ENCODE results near the gene DPP9. TPM values are rescaled to one million over a fixed set of nuclear protein-coding genes. Genes with fewer than 3 reads are reported as not detected.

Gene DPP9
- total and polyA plus RNA-seq, 2 of the 8 experiments (the other 6 are each of a cell fraction or from before 2014, with no cell fraction given) = 11.6 to 40.7 TPM

GRCh38 chr19:4664642-4665041 lies 59.0 kb downstream of the DPP9 start:
- TF ChIP-seq EZH2 (IDR thresholded peaks at IDR 0.05; ENCODE audit: low read depth, low read length, severe bottlenecking) = no peak
- no peak overlapping the region for H2BK15ac ChIP-seq (ENCODE audit: low read length)
- H3K4me1 ChIP-seq (replicated peaks in 1 of 4; ENCODE audit: control insufficient read depth in 3 of 4, insufficient read depth in 4 of 4, low read length in 3 of 4) = no peaks in the 10 kb centered on the region
- DNase-seq (ENCODE audit: low read depth in 1 of 2, low spot score in 2 of 2) = no peak
- no peak overlapping the region for H2BK20ac ChIP-seq (ENCODE audit: low read length)
- no peaks in the 10 kb centered on the region for H3K27me3 ChIP-seq (replicated peaks in 1 of 4; ENCODE audit: control insufficient read depth in 3 of 4, extremely low read depth in 1 of 4, insufficient read depth in 3 of 4, low read length in 3 of 4)
- POLR2A ChIA-PET (ENCODE audit: partially characterized antibody) = no interaction called here
- H4K8ac ChIP-seq (ENCODE audit: extremely low read depth, insufficient read depth, low read length) = no peak overlapping the region
- no peak overlapping the region for H3K18ac ChIP-seq (ENCODE audit: extremely low read depth, low read length)
- H4K91ac ChIP-seq (replicated peaks; ENCODE audit: insufficient read length, low read length) = no peak overlapping the region
- H3K36me3 ChIP-seq (ENCODE audit: control insufficient read depth in 2 of 4, insufficient read depth in 4 of 4, low read length in 3 of 4) = peaks cover 1 to 12% (median 4%) of the 10 kb centered on the region in 4 experiments; a peak in 7 of 8 replicates
- H3K23ac ChIP-seq (ENCODE audit: insufficient read length) = no peak overlapping the region
- no peak overlapping the region for H2AFZ ChIP-seq (ENCODE audit: low read length)
- no peak overlapping the region for H3K4me3 ChIP-seq (ENCODE audit: extremely low read depth in 1 of 4, insufficient read depth in 2 of 4, low read depth in 3 of 4, low read length in 4 of 4)
- H3K27ac ChIP-seq (ENCODE audit: low read depth, low read length) = no peak overlapping the region
- CTCF ChIA-PET (ENCODE audit: partially characterized antibody) = interaction anchor here (0.6 kb wide), 1 partner anchor 57 kb away, joined by 3 read pairs; no protein-coding TSS in a partner anchor
- H2BK5ac ChIP-seq (ENCODE audit: low read depth, low read length) = no peak overlapping the region; the same call in 1 of the 2 replicates
- no peak for FAIRE-seq
- no peak overlapping the region for H3K14ac ChIP-seq (ENCODE audit: insufficient read length)
- H3K9ac ChIP-seq (replicated peaks in 1 of 4; ENCODE audit: extremely low read depth in 1 of 4, low read depth in 3 of 4, low read length in 3 of 4) = no peak overlapping the region
- H2BK120ac ChIP-seq (replicated peaks; ENCODE audit: low read depth, low read length) = no peak overlapping the region
- H4K20me1 ChIP-seq (replicated peaks in 1 of 2; ENCODE audit: control insufficient read depth in 1 of 2, insufficient read depth in 2 of 2, low read length in 2 of 2) = peaks cover 0 to 7% of the 10 kb centered on the region in 2 experiments
- H3K56ac ChIP-seq (replicated peaks; ENCODE audit: insufficient read length, low read depth, low read length) = no peak overlapping the region
- WGBS, 2 experiments (ENCODE audit: extremely low coverage in 1 of 2, insufficient coverage in 1 of 2, insufficient read length in 1 of 2, insufficient replicate concordance in 2 of 2, low coverage in 1 of 2, low lambda C conversion rate in 2 of 2, missing lambda C conversion rate in 1 of 2) = 92% methylated on average over 10 of the region's 12 CpGs; no CpG with 5 or more reads in 1 of the 2 experiments
- H2BK12ac ChIP-seq (ENCODE audit: low read depth, low read length) = no peak overlapping the region
- H4K5ac ChIP-seq (ENCODE audit: insufficient read length, low read depth, low read length) = no peak overlapping the region
- H3K23me2 ChIP-seq (ENCODE audit: low read depth, low read length) = peaks cover 2% of the 10 kb centered on the region; the same call in 1 of the 2 replicates
- no peak overlapping the region for H2AK5ac ChIP-seq (ENCODE audit: low read depth, low read length)
- no peaks in the 10 kb centered on the region for H3K9me3 ChIP-seq (ENCODE audit: insufficient read depth in 2 of 2, low read depth in 1 of 2, low read length in 1 of 2)
- H3K79me1 ChIP-seq (ENCODE audit: low read depth, low read length) = no peaks in the 10 kb centered on the region; the same call in 1 of the 2 replicates
- no peak overlapping the region for H3K4me2 ChIP-seq (ENCODE audit: insufficient read depth in 1 of 2, low read depth in 2 of 2, low read length in 2 of 2)
- H3K79me2 ChIP-seq (ENCODE audit: control insufficient read depth in 1 of 2, insufficient read depth in 2 of 2, low read length in 2 of 2) = no peaks in the 10 kb centered on the region; a peak in 1 of 4 replicates
- no peak overlapping the region for H3K4ac ChIP-seq (replicated peaks; ENCODE audit: insufficient read length, low read depth, low read length)
